Activated CD8-positive, alpha-beta memory T cell treated with anti-CD3 and anti-CD28 coated beads for 36 hours (primary cell): ENCODE results near the gene PIGQ. TPM values are rescaled to one million over a fixed set of nuclear protein-coding genes. Genes with fewer than 3 reads are reported as not detected.

Experiments used
- CTCF ChIA-PET: fragments of 350-600 bp; sonication (Branson Sonifier 250); formaldehyde crosslinking; loops from one replicate; lab custom pipeline; 2021; ENCODE audit warnings: antibody characterized with exemption; lab: Charles Lee
- POLR2A ChIA-PET: fragments of 350-600 bp; sonication (Branson Sonifier 250); formaldehyde crosslinking; loops from one replicate; lab custom pipeline; 2021; ENCODE audit warnings: antibody characterized with exemption; lab: Charles Lee
- total RNA-seq, 2 experiments: library from RNA; stranded (reverse); gene quantifications; one replicate each; pipeline ENCODE4 v1.2.3, GENCODE V29; 2021

The PIGQ gene
- total RNA-seq, 2 experiments from 2014 or later, result 46.7 to 50.8 TPM

GRCh38 chr16:608019-608418 is 38.3 kb downstream of the PIGQ start:
- ChIA-PET CTCF (interaction anchor here (2.5 kb wide), 1 partner anchor 28 kb away, joined by 8 read pairs; no protein-coding TSS in a partner anchor), POLR2A (no interaction called here)

- ChIA-PET CTCF (interaction anchor here (0.8 to 2.5 kb wide), 2 partner anchors 8 to 30 kb away, joined by 3 to 8 read pairs; no protein-coding TSS in a partner anchor), POLR2A (interaction anchor here (0.6 kb wide), 1 partner anchor 11 kb away, joined by 4 read pairs; no protein-coding TSS in a partner anchor)
Observed at GRCh38 chr16:609316-609715, 39.5 kb downstream of the PIGQ start.

- POLR2A ChIA-PET, result no interaction called here
- CTCF ChIA-PET, result interaction anchor here (0.8 to 2.5 kb wide), 2 partner anchors 9 to 30 kb away, joined by 3 to 8 read pairs; no protein-coding TSS in a partner anchor
Observed at GRCh38 chr16:609984-610383, 40.2 kb downstream of the PIGQ start.

GRCh38 chr16:610513-611381 is 41.0 kb downstream of the PIGQ start:
- ChIA-PET CTCF (no interaction called here), POLR2A (no interaction called here)

GRCh38 chr16:615122-615521 is 45.4 kb downstream of the PIGQ start:
- CTCF ChIA-PET, result no interaction called here
- POLR2A ChIA-PET, result no interaction called here

GRCh38 chr16:616733-617586 is 47.2 kb downstream of the PIGQ start:
- POLR2A ChIA-PET, result no interaction called here
- CTCF ChIA-PET, result no interaction called here

- CTCF ChIA-PET, result no interaction called here
Observed at GRCh38 chr16:617855-618254, 48.1 kb downstream of the PIGQ start.

GRCh38 chr16:619476-620100 is 49.8 kb downstream of the PIGQ start:
- ChIA-PET CTCF (no interaction called here), POLR2A (no interaction called here)

More at GRCh38 chr16:617855-618254, 48.1 kb downstream of the PIGQ start:
- POLR2A ChIA-PET, result no interaction called here

- ChIA-PET POLR2A (interaction anchor here (0.6 kb wide), 1 partner anchor 75 kb away, joined by 3 read pairs; no protein-coding TSS in a partner anchor), CTCF (no interaction called here)
Observed at GRCh38 chr16:620700-621525, 51.1 kb downstream of the PIGQ start.

GRCh38 chr16:621526-622105 is 51.8 kb downstream of the PIGQ start:
- POLR2A ChIA-PET, result interaction anchor here (0.6 kb wide), 1 partner anchor 74 kb away, joined by 3 read pairs; no protein-coding TSS in a partner anchor

GRCh38 chr16:622920-623280 is 53.1 kb downstream of the PIGQ start:
- ChIA-PET POLR2A (no interaction called here), CTCF (interaction anchor here (0.7 kb wide), 1 partner anchor 29 kb away, joined by 3 read pairs; no protein-coding TSS in a partner anchor)

More at GRCh38 chr16:621526-622105, 51.8 kb downstream of the PIGQ start:
- CTCF ChIA-PET, result no interaction called here

- POLR2A ChIA-PET, result no interaction called here
- CTCF ChIA-PET, result interaction anchor here (0.6 kb wide), 1 partner anchor 23 kb away, joined by 3 read pairs; no protein-coding TSS in a partner anchor
Observed at GRCh38 chr16:624526-625070, 54.8 kb downstream of the PIGQ start.

- CTCF ChIA-PET, result no interaction called here
- POLR2A ChIA-PET, result no interaction called here
Observed at GRCh38 chr16:625117-625976, 55.6 kb downstream of the PIGQ start.

- CTCF ChIA-PET, result no interaction called here
- POLR2A ChIA-PET, result no interaction called here
Observed at GRCh38 chr16:625977-626765, 56.4 kb downstream of the PIGQ start.

- POLR2A ChIA-PET, result no interaction called here
- CTCF ChIA-PET, result no interaction called here
Observed at GRCh38 chr16:626787-627453, 57.2 kb downstream of the PIGQ start.
